ENCODE results near the gene KLF16. TPM values are rescaled to one million over a fixed set of nuclear protein-coding genes. Genes with fewer than 3 reads are reported as not detected.

KLF16 gene
- total RNA-seq, 1 donor from 2014 or later = 7.6 TPM

DNA sequence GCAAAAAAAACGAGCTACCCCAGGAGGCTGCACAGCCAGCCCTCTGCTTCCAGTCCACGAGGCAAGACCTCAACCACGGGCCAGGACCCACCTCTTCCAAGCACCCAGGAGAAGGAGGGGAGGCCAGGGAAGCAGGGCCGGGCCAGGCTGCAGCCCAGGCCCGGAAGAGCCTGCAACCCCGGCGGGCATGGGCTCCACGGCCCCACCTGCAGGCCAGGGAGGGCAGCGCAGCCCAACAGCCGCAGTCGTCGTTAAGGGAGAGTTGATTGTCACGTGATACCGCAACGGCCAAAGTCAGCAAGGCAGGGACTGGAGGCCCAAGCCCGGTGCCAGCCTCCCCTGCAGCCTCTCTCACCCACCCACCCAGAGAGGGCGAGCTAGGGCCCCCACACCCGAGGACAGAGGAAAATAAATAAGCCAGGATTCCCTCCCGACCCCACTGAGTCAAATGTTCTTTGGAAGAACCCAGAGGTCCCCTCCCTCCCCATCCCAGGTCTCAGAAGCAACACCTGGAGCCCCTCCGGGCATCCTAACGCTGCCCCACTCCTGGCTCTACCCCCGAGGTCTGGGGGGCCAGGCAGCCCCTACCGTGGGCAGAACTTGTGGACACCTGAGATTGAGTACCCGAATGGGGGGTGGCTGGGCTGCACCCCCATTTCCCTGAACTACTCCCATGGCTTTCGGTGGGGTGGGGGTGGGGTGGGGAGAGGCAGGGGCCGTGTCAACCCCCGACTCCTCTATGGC lies 9.9 kb downstream of the KLF16 start:
- Histone ChIP-seq H3K9me3 (no peaks in the 10 kb centered on the region), H3K4me1 (peaks cover 69% of the 10 kb centered on the region), H3K27me3 (no peaks in the 10 kb centered on the region), H3K27ac (peak overlapping the region; percentile 79), H3K4me3 (no peak overlapping the region), H3K36me3 (no peaks in the 10 kb centered on the region)
- intact Hi-C loops (cut with DNase I) = no loop called here
- TF ChIP-seq POLR2A (IDR thresholded peaks at IDR 0.05) = no peak
- peak in 1 of 2 donors; percentile 63 for TF ChIP-seq POLR2AphosphoS5 (IDR thresholded peaks at IDR 0.05; ENCODE audit: insufficient read depth in 1 of 2, low read depth in 1 of 2)
- TF ChIP-seq, protein P1, sequence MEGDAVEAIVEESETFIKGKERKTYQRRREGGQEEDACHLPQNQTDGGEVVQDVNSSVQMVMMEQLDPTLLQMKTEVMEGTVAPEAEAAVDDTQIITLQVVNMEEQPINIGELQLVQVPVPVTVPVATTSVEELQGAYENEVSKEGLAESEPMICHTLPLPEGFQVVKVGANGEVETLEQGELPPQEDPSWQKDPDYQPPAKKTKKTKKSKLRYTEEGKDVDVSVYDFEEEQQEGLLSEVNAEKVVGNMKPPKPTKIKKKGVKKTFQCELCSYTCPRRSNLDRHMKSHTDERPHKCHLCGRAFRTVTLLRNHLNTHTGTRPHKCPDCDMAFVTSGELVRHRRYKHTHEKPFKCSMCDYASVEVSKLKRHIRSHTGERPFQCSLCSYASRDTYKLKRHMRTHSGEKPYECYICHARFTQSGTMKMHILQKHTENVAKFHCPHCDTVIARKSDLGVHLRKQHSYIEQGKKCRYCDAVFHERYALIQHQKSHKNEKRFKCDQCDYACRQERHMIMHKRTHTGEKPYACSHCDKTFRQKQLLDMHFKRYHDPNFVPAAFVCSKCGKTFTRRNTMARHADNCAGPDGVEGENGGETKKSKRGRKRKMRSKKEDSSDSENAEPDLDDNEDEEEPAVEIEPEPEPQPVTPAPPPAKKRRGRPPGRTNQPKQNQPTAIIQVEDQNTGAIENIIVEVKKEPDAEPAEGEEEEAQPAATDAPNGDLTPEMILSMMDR (IDR thresholded peaks at IDR 0.05) = peak; percentile 25 to 59 (median 50)
- DNase-seq (ENCODE audit: extremely low spot score in 2 of 2) = no peak

- H3K27ac ChIP-seq = no peak overlapping the region
- DNase-seq (ENCODE audit: extremely low spot score in 2 of 2) = no peak
- peaks cover 63% of the 10 kb centered on the region for H3K4me1 ChIP-seq
- H3K27me3 ChIP-seq = no peaks in the 10 kb centered on the region
- H3K36me3 ChIP-seq = no peaks in the 10 kb centered on the region
- H3K9me3 ChIP-seq = no peaks in the 10 kb centered on the region
- intact Hi-C loops (cut with DNase I) = no loop called here
- TF ChIP-seq POLR2AphosphoS5 (IDR thresholded peaks at IDR 0.05; ENCODE audit: insufficient read depth in 1 of 2, low read depth in 1 of 2) = no peak
- TF ChIP-seq, protein P1 (IDR thresholded peaks at IDR 0.05) = no peak
- no peak for TF ChIP-seq POLR2A (IDR thresholded peaks at IDR 0.05)
- no peak overlapping the region for H3K4me3 ChIP-seq
Measured at GRCh38 chr19:1852581-1853128, 10.7 kb downstream of the KLF16 start.

GRCh38 chr19:1851654-1852580 lies 11.5 kb downstream of the KLF16 start:
- TF ChIP-seq POLR2AphosphoS5 (IDR thresholded peaks at IDR 0.05; ENCODE audit: insufficient read depth in 1 of 2, low read depth in 1 of 2) (no peak), POLR2A (IDR thresholded peaks at IDR 0.05) (no peak)
- TF ChIP-seq, protein P1 (IDR thresholded peaks at IDR 0.05) = no peak
- intact Hi-C loops (cut with DNase I) = no loop called here
- Histone ChIP-seq H3K36me3 (no peaks in the 10 kb centered on the region), H3K27ac (no peak overlapping the region), H3K4me3 (no peak overlapping the region), H3K27me3 (no peaks in the 10 kb centered on the region), H3K9me3 (no peaks in the 10 kb centered on the region), H3K4me1 (peaks cover 63% of the 10 kb centered on the region)
- DNase-seq (ENCODE audit: extremely low spot score in 2 of 2) = no peak

- TF ChIP-seq, protein P1 (IDR thresholded peaks at IDR 0.05) = no peak
- TF ChIP-seq POLR2AphosphoS5 (IDR thresholded peaks at IDR 0.05; ENCODE audit: insufficient read depth in 1 of 2, low read depth in 1 of 2) (no peak), POLR2A (IDR thresholded peaks at IDR 0.05) (no peak)
- H3K4me1 ChIP-seq = peaks cover 63% of the 10 kb centered on the region
- no peak overlapping the region for H3K4me3 ChIP-seq
Measured at GRCh38 chr19:1850809-1851653, 12.3 kb downstream of the KLF16 start.

More at GRCh38 chr19:1850809-1851653, 12.3 kb downstream of the KLF16 start:
- Histone ChIP-seq H3K27me3 (no peaks in the 10 kb centered on the region), H3K36me3 (no peaks in the 10 kb centered on the region), H3K27ac (no peak overlapping the region), H3K9me3 (no peaks in the 10 kb centered on the region)
- DNase-seq (ENCODE audit: extremely low spot score in 2 of 2) = no peak
- intact Hi-C loops (cut with DNase I) = no loop called here
